Measurements from ENCODE around the gene SLC25A42. TPM values are rescaled to one million over a fixed set of nuclear protein-coding genes. Genes with fewer than 3 reads are reported as not detected.

Gene SLC25A42
- polyA plus RNA-seq, 1 donor = 12.9 TPM

- DNase-seq = no peak
- no peak overlapping the region for H3K27ac ChIP-seq (ENCODE audit: low read length)
- H3K9me3 ChIP-seq (ENCODE audit: control insufficient read depth, low read depth, low read length) = no peaks in the 10 kb centered on the region
- no peaks in the 10 kb centered on the region for H3K27me3 ChIP-seq (ENCODE audit: control insufficient read depth, insufficient read depth, low read length)
- 100% methylated on average over 1 of the region's 11 CpGs for WGBS (ENCODE audit: insufficient coverage, low lambda C conversion rate)
- no peak overlapping the region for H3K4me3 ChIP-seq (ENCODE audit: low read length)
- peaks cover 4% of the 10 kb centered on the region for H3K36me3 ChIP-seq (ENCODE audit: control insufficient read depth, insufficient read depth, low read length)
- peaks cover 5% of the 10 kb centered on the region for H3K4me1 ChIP-seq (ENCODE audit: control insufficient read depth, insufficient read depth, low read length)
These were observed 5.2 kb downstream of the SLC25A42 start for GRCh38 chr19:19068659-19069654.

GRCh38 chr19:19071897-19072296, 8.1 kb downstream of the SLC25A42 start:
- DNase-seq = no peak
- WGBS (ENCODE audit: insufficient coverage, low lambda C conversion rate) = no CpG with 5 or more reads among the region's 8 CpGs
- Histone ChIP-seq H3K9me3 (ENCODE audit: control insufficient read depth, low read depth, low read length) (no peaks in the 10 kb centered on the region), H3K27ac (ENCODE audit: low read length) (no peak overlapping the region), H3K4me3 (ENCODE audit: low read length) (no peak overlapping the region), H3K4me1 (ENCODE audit: control insufficient read depth, insufficient read depth, low read length) (no peaks in the 10 kb centered on the region), H3K36me3 (ENCODE audit: control insufficient read depth, insufficient read depth, low read length) (peaks cover 4% of the 10 kb centered on the region), H3K27me3 (ENCODE audit: control insufficient read depth, insufficient read depth, low read length) (no peaks in the 10 kb centered on the region)

GRCh38 chr19:19074196-19074882, 10.5 kb downstream of the SLC25A42 start:
- DNase-seq = peak in 1 of 2 donors; percentile 33
- Histone ChIP-seq H3K27ac (ENCODE audit: low read length) (no peak overlapping the region), H3K27me3 (ENCODE audit: control insufficient read depth, insufficient read depth, low read length) (no peaks in the 10 kb centered on the region), H3K9me3 (ENCODE audit: control insufficient read depth, low read depth, low read length) (no peaks in the 10 kb centered on the region), H3K36me3 (ENCODE audit: control insufficient read depth, insufficient read depth, low read length) (peaks cover 2% of the 10 kb centered on the region), H3K4me3 (ENCODE audit: low read length) (no peak overlapping the region), H3K4me1 (ENCODE audit: control insufficient read depth, insufficient read depth, low read length) (no peaks in the 10 kb centered on the region)
- no CpG with 5 or more reads among the region's 13 CpGs for WGBS (ENCODE audit: insufficient coverage, low lambda C conversion rate)

- Histone ChIP-seq H3K9me3 (ENCODE audit: control insufficient read depth, low read depth, low read length) (no peaks in the 10 kb centered on the region), H3K4me1 (ENCODE audit: control insufficient read depth, insufficient read depth, low read length) (no peaks in the 10 kb centered on the region), H3K27me3 (ENCODE audit: control insufficient read depth, insufficient read depth, low read length) (no peaks in the 10 kb centered on the region), H3K4me3 (ENCODE audit: low read length) (no peak overlapping the region), H3K27ac (ENCODE audit: low read length) (no peak overlapping the region), H3K36me3 (ENCODE audit: control insufficient read depth, insufficient read depth, low read length) (peaks cover 2% of the 10 kb centered on the region)
- no CpG with 5 or more reads among the region's 8 CpGs for WGBS (ENCODE audit: insufficient coverage, low lambda C conversion rate)
- DNase-seq = no peak
These were observed 11.3 kb downstream of the SLC25A42 start for GRCh38 chr19:19075126-19075525.

GRCh38 chr19:19076476-19076875, 12.7 kb downstream of the SLC25A42 start:
- no CpG with 5 or more reads among the region's 1 CpG for WGBS (ENCODE audit: insufficient coverage, low lambda C conversion rate)
- no peak for DNase-seq
- Histone ChIP-seq H3K27ac (ENCODE audit: low read length) (no peak overlapping the region), H3K27me3 (ENCODE audit: control insufficient read depth, insufficient read depth, low read length) (no peaks in the 10 kb centered on the region), H3K4me3 (ENCODE audit: low read length) (no peak overlapping the region), H3K9me3 (ENCODE audit: control insufficient read depth, low read depth, low read length) (no peaks in the 10 kb centered on the region), H3K4me1 (ENCODE audit: control insufficient read depth, insufficient read depth, low read length) (no peaks in the 10 kb centered on the region), H3K36me3 (ENCODE audit: control insufficient read depth, insufficient read depth, low read length) (no peaks in the 10 kb centered on the region)

GRCh38 chr19:19077103-19077502, 13.3 kb downstream of the SLC25A42 start:
- Histone ChIP-seq H3K36me3 (ENCODE audit: control insufficient read depth, insufficient read depth, low read length) (no peaks in the 10 kb centered on the region), H3K27ac (ENCODE audit: low read length) (no peak overlapping the region), H3K4me1 (ENCODE audit: control insufficient read depth, insufficient read depth, low read length) (no peaks in the 10 kb centered on the region), H3K4me3 (ENCODE audit: low read length) (no peak overlapping the region), H3K27me3 (ENCODE audit: control insufficient read depth, insufficient read depth, low read length) (no peaks in the 10 kb centered on the region), H3K9me3 (ENCODE audit: control insufficient read depth, low read depth, low read length) (no peaks in the 10 kb centered on the region)
- no peak for DNase-seq
- 80% methylated on average over 1 of the region's 7 CpGs for WGBS (ENCODE audit: insufficient coverage, low lambda C conversion rate)

GRCh38 chr19:19078801-19079200, 15.0 kb downstream of the SLC25A42 start:
- Histone ChIP-seq H3K27me3 (ENCODE audit: control insufficient read depth, insufficient read depth, low read length) (no peaks in the 10 kb centered on the region), H3K36me3 (ENCODE audit: control insufficient read depth, insufficient read depth, low read length) (no peaks in the 10 kb centered on the region), H3K4me3 (ENCODE audit: low read length) (no peak overlapping the region), H3K4me1 (ENCODE audit: control insufficient read depth, insufficient read depth, low read length) (no peaks in the 10 kb centered on the region), H3K9me3 (ENCODE audit: control insufficient read depth, low read depth, low read length) (no peaks in the 10 kb centered on the region), H3K27ac (ENCODE audit: low read length) (no peak overlapping the region)
- no peak for DNase-seq
- WGBS (ENCODE audit: insufficient coverage, low lambda C conversion rate) = 80% methylated on average over 1 of the region's 6 CpGs

GRCh38 chr19:19079571-19079970, 15.8 kb downstream of the SLC25A42 start:
- no peak overlapping the region for H3K27ac ChIP-seq (ENCODE audit: low read length)
- no peak for DNase-seq

GRCh38 chr19:19081642-19082151, 17.9 kb downstream of the SLC25A42 start:
- Histone ChIP-seq H3K27ac (ENCODE audit: low read length) (no peak overlapping the region), H3K4me1 (ENCODE audit: control insufficient read depth, insufficient read depth, low read length) (no peaks in the 10 kb centered on the region), H3K4me3 (ENCODE audit: low read length) (no peak overlapping the region), H3K9me3 (ENCODE audit: control insufficient read depth, low read depth, low read length) (no peaks in the 10 kb centered on the region), H3K36me3 (ENCODE audit: control insufficient read depth, insufficient read depth, low read length) (no peaks in the 10 kb centered on the region), H3K27me3 (ENCODE audit: control insufficient read depth, insufficient read depth, low read length) (no peaks in the 10 kb centered on the region)
- 100% methylated on average over 1 of the region's 16 CpGs for WGBS (ENCODE audit: insufficient coverage, low lambda C conversion rate)
- DNase-seq = peak in 1 of 2 donors; percentile 38

More at GRCh38 chr19:19079571-19079970, 15.8 kb downstream of the SLC25A42 start:
- no CpG with 5 or more reads among the region's 1 CpG for WGBS (ENCODE audit: insufficient coverage, low lambda C conversion rate)
- H3K4me1 ChIP-seq (ENCODE audit: control insufficient read depth, insufficient read depth, low read length) = no peaks in the 10 kb centered on the region
- H3K4me3 ChIP-seq (ENCODE audit: low read length) = no peak overlapping the region
- H3K27me3 ChIP-seq (ENCODE audit: control insufficient read depth, insufficient read depth, low read length) = no peaks in the 10 kb centered on the region
- H3K9me3 ChIP-seq (ENCODE audit: control insufficient read depth, low read depth, low read length) = no peaks in the 10 kb centered on the region
- no peaks in the 10 kb centered on the region for H3K36me3 ChIP-seq (ENCODE audit: control insufficient read depth, insufficient read depth, low read length)

- Histone ChIP-seq H3K9me3 (ENCODE audit: control insufficient read depth, low read depth, low read length) (no peaks in the 10 kb centered on the region), H3K4me1 (ENCODE audit: control insufficient read depth, insufficient read depth, low read length) (no peaks in the 10 kb centered on the region), H3K27me3 (ENCODE audit: control insufficient read depth, insufficient read depth, low read length) (no peaks in the 10 kb centered on the region), H3K27ac (ENCODE audit: low read length) (no peak overlapping the region), H3K36me3 (ENCODE audit: control insufficient read depth, insufficient read depth, low read length) (no peaks in the 10 kb centered on the region), H3K4me3 (ENCODE audit: low read length) (no peak overlapping the region)
- DNase-seq = no peak
- WGBS (ENCODE audit: insufficient coverage, low lambda C conversion rate) = no CpG with 5 or more reads among the region's 10 CpGs
These were observed 19.8 kb downstream of the SLC25A42 start for GRCh38 chr19:19083413-19084178.
